WTC11 (cell line): Measurements from ENCODE around the gene DDX39B.

ENCODE experiments used
- CBFB ChIP-seq: sonication (generic); formaldehyde crosslinking; IDR thresholded peaks from 2 replicates; pipeline ENCODE4 v1.8.1; 2022; ENCODE audit warnings: mild to moderate bottlenecking, low read depth, missing genetic modification reagents
- CREB1 ChIP-seq: sonication (generic); formaldehyde crosslinking; IDR thresholded peaks from 2 replicates; pipeline ENCODE4 v1.8.0; 2023; ENCODE audit warnings: mild to moderate bottlenecking, missing genetic modification reagents
- ESRRA ChIP-seq: sonication (generic); formaldehyde crosslinking; IDR thresholded peaks from 2 replicates; pipeline ENCODE4 v1.8.1; 2022; ENCODE audit warnings: mild to moderate bottlenecking, missing genetic modification reagents, borderline replicate concordance
- ETV6 ChIP-seq: sonication (generic); formaldehyde crosslinking; IDR thresholded peaks from 2 replicates; pipeline ENCODE4 v1.8.1; 2022; ENCODE audit warnings: mild to moderate bottlenecking, missing genetic modification reagents
- GABPB1 ChIP-seq: sonication (generic); formaldehyde crosslinking; IDR thresholded peaks from 2 replicates; pipeline ENCODE4 v1.8.1; 2023; ENCODE audit warnings: mild to moderate bottlenecking, missing genetic modification reagents
- IRF1 ChIP-seq: sonication (generic); formaldehyde crosslinking; IDR thresholded peaks from 2 replicates; pipeline ENCODE4 v1.8.0; 2023; ENCODE audit warnings: missing genetic modification reagents
- NR1H2 ChIP-seq: sonication (generic); formaldehyde crosslinking; IDR thresholded peaks from 2 replicates; pipeline ENCODE4 v1.9.0; 2021; ENCODE audit warnings: mild to moderate bottlenecking, moderate library complexity, missing genetic modification reagents
- NR3C1 ChIP-seq: sonication (generic); formaldehyde crosslinking; conservative IDR thresholded peaks from 2 replicates; pipeline ENCODE4 v1.8.1; 2023; ENCODE audit warnings: low read depth, mild to moderate bottlenecking, missing genetic modification reagents
- ZBTB21 ChIP-seq: sonication (generic); formaldehyde crosslinking; IDR thresholded peaks from 2 replicates; pipeline ENCODE4 v1.8.1; 2023; ENCODE audit warnings: mild to moderate bottlenecking, missing genetic modification reagents, borderline replicate concordance
- ZNF416 ChIP-seq: fragments of 250-450 bp; sonication (Bioruptor Pico); IDR thresholded peaks from 2 replicates; pipeline ENCODE4 v1.9.0; 2021; ENCODE audit warnings: mild to moderate bottlenecking, inconsistent platforms
- TF ChIP-seq, protein P1 (sequence below): fragments of 200-600 bp; IDR thresholded peaks from 2 replicates; pipeline ENCODE4 v1.8.0; 2022; ENCODE audit warnings: antibody characterized with exemption
- TF ChIP-seq, protein P2 (sequence below): sonication (generic); formaldehyde crosslinking; IDR thresholded peaks from 2 replicates; pipeline ENCODE4 v1.8.0; 2022; ENCODE audit warnings: mild to moderate bottlenecking, missing genetic modification reagents
- TF ChIP-seq, protein P3 (sequence below): sonication (generic); formaldehyde crosslinking; IDR thresholded peaks from 2 replicates; pipeline ENCODE4 v1.8.1; 2022; ENCODE audit warnings: low read depth, mild to moderate bottlenecking, moderate library complexity, missing genetic modification reagents, borderline replicate concordance

DNA sequence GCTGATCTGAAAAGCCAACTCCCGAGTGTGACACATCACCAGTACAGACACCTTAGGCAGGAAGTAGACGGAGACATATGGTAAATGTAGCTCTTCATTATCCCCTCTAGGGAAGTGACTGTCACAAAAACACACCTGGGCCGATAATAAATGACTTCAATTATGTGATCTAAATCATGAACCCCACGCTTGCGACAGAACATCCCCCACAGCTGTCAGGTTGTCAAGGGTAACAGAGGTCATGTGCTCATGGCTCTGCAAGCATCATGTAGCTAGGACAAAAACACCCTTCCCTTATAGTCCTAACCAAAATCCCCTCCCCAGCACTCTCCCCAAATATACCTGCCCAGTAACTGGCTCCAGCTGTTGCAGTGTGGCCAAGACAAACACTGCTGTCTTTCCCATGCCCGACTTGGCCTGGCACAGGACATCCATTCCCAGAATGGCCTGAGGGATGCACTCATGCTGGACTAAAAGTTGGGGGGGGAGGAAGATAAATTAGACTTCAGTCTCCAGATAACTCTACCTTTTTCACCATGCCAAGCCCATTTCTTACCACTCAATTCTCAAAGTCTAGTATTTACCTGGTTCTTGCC lies 2.9 kb downstream of the DDX39B start:
- TF ChIP-seq, protein P1, sequence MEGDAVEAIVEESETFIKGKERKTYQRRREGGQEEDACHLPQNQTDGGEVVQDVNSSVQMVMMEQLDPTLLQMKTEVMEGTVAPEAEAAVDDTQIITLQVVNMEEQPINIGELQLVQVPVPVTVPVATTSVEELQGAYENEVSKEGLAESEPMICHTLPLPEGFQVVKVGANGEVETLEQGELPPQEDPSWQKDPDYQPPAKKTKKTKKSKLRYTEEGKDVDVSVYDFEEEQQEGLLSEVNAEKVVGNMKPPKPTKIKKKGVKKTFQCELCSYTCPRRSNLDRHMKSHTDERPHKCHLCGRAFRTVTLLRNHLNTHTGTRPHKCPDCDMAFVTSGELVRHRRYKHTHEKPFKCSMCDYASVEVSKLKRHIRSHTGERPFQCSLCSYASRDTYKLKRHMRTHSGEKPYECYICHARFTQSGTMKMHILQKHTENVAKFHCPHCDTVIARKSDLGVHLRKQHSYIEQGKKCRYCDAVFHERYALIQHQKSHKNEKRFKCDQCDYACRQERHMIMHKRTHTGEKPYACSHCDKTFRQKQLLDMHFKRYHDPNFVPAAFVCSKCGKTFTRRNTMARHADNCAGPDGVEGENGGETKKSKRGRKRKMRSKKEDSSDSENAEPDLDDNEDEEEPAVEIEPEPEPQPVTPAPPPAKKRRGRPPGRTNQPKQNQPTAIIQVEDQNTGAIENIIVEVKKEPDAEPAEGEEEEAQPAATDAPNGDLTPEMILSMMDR = no peak
- TF ChIP-seq GABPB1 (CRISPR knock-in tag) (no peak), CREB1 (CRISPR knock-in tag) (no peak), ESRRA (CRISPR knock-in tag) (no peak), NR3C1 (no peak), CBFB (CRISPR knock-in tag) (no peak), ETV6 (CRISPR knock-in tag) (no peak), IRF1 (CRISPR knock-in tag) (no peak), ZNF416 (CRISPR knock-in tag) (no peak), NR1H2 (no peak), ZBTB21 (CRISPR knock-in tag) (no peak)
- TF ChIP-seq, protein P2, sequence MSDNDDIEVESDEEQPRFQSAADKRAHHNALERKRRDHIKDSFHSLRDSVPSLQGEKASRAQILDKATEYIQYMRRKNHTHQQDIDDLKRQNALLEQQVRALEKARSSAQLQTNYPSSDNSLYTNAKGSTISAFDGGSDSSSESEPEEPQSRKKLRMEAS (CRISPR knock-in tag) = no peak
- TF ChIP-seq, protein P3, sequence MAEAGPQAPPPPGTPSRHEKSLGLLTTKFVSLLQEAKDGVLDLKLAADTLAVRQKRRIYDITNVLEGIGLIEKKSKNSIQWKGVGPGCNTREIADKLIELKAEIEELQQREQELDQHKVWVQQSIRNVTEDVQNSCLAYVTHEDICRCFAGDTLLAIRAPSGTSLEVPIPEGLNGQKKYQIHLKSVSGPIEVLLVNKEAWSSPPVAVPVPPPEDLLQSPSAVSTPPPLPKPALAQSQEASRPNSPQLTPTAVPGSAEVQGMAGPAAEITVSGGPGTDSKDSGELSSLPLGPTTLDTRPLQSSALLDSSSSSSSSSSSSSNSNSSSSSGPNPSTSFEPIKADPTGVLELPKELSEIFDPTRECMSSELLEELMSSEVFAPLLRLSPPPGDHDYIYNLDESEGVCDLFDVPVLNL (CRISPR knock-in tag) = no peak
